ENCODE measurements around the gene DDX25. TPM values are rescaled to one million over a fixed set of nuclear protein-coding genes. Genes with fewer than 3 reads are reported as not detected.

The DDX25 gene
- total RNA-seq, 4 donors from 2014 or later: 0.38 TPM; not detected in 3

DNA sequence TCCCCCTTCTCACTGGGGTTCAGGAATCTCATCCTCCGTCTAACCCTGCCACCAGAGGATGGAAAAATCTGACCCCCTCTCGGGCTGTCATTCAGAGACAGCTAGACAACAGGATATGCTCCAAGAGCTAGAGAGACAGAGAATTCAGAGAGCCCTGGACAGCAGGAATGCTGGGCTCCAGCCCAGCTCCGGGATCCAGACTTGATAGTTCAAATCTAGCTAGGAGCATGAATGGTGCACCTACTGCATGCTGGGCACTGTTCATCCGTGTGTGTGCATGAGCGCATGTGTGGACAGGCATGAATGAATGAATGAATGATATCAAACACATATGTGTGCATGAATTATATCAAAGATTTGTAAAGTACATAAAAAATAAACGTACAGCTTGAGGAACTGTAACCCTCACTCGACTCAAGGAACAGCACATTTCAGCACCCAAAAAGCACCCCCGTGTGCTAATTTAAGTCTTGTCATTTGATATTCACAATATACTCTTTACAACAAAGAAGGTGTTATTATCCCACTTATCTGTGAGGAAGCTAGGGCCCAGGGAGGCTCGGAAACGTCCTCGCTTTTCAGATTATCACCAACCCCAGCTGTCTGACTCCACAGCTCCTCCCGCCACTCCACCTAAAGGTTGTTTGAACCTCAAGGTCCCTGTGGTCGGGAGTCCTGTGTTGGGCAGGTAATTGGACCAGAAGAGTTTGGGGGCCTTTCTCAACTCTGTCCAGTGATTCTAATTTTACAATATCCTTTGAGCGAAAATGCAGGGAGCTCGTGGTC is 40.9 kb downstream of the DDX25 start:
- Histone ChIP-seq H3K27ac (no peak overlapping the region), H3K9me3 (no peaks in the 10 kb centered on the region), H3K36me3 (no peaks in the 10 kb centered on the region), H3K4me3 (no peak overlapping the region), H3K27me3 (peaks cover 0 to 9% (median 0%) of the 10 kb centered on the region in 4 donors), H3K4me1 (peaks cover 0 to 6% (median 0%) of the 10 kb centered on the region in 3 donors)
- WGBS, 2 donors: 64 to 72% methylated on average over 12 to 14 of the region's 15 CpGs
- TF ChIP-seq, protein P1, sequence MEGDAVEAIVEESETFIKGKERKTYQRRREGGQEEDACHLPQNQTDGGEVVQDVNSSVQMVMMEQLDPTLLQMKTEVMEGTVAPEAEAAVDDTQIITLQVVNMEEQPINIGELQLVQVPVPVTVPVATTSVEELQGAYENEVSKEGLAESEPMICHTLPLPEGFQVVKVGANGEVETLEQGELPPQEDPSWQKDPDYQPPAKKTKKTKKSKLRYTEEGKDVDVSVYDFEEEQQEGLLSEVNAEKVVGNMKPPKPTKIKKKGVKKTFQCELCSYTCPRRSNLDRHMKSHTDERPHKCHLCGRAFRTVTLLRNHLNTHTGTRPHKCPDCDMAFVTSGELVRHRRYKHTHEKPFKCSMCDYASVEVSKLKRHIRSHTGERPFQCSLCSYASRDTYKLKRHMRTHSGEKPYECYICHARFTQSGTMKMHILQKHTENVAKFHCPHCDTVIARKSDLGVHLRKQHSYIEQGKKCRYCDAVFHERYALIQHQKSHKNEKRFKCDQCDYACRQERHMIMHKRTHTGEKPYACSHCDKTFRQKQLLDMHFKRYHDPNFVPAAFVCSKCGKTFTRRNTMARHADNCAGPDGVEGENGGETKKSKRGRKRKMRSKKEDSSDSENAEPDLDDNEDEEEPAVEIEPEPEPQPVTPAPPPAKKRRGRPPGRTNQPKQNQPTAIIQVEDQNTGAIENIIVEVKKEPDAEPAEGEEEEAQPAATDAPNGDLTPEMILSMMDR (IDR thresholded peaks at IDR 0.05): no peak
- TF ChIP-seq POLR2A (IDR thresholded peaks at IDR 0.05): no peak
- intact Hi-C loops (cut with DNase I): loop anchor here (10.0 kb wide), 1 partner anchor 110 kb away; no protein-coding TSS in a partner anchor
- DNase-seq: no peak

DNA sequence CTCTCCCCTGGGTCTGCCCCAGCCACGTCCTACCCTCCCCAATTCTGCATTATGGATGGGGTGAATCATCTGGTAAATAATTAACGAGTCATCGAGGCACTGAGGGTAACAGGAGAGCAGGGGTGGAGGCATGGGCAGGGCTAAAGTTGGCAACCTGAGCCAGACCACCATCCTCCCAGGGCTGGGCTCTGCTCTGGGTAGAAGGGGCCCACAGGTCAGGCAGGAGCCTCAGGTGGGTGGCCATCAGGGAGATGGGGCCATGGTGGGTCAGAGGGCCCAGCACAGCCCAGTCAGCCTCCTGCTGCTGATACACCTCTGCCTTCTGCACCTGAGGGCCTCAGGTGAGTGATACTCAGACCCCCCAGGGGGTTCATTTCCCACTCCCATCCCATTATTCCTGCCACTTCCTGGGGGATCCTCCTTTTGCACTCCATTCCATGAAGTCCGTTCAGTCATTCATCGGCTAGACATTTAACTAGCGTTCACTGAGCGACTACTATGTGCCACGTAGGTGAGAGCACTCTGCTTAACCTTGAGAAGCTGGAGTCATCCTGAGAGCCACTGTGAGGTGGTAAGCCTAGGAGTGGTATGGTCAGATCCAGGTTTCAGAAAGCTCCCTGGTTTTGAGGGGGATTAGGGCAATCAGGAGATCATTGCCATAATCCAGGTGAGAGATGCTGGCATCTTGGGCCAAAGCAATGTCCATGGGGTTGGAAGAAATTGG is 41.7 kb downstream of the DDX25 start, which contains the start of gene VSIG10L2:
VSIG10L2 (plus strand) TSS at position 248 of the 724 bp plus-strand sequence; CDS start at position 260, 12 bp downstream.
- TF ChIP-seq, protein P1 (IDR thresholded peaks at IDR 0.05): no peak
- no peak for TF ChIP-seq POLR2A (IDR thresholded peaks at IDR 0.05)
- WGBS, 2 donors: 73 to 92% methylated on average over 6 of the region's 8 CpGs
- intact Hi-C loops (cut with DNase I): loop anchor here (10.0 kb wide), 1 partner anchor 109 kb away; no protein-coding TSS in a partner anchor
- no peak within 1 kb of the TSS for H3K27ac ChIP-seq
- no peak within 1 kb of the TSS for H3K4me3 ChIP-seq
- H3K36me3 ChIP-seq: no peaks in the 10 kb centered on the region
- no peaks in the 10 kb centered on the region for H3K9me3 ChIP-seq
- DNase-seq: no peak
- H3K27me3 ChIP-seq: peaks cover 0 to 9% (median 0%) of the 10 kb centered on the region in 4 donors
- peaks cover 2 to 12% (median 4%) of the 10 kb centered on the region in 3 donors for H3K4me1 ChIP-seq

DNA sequence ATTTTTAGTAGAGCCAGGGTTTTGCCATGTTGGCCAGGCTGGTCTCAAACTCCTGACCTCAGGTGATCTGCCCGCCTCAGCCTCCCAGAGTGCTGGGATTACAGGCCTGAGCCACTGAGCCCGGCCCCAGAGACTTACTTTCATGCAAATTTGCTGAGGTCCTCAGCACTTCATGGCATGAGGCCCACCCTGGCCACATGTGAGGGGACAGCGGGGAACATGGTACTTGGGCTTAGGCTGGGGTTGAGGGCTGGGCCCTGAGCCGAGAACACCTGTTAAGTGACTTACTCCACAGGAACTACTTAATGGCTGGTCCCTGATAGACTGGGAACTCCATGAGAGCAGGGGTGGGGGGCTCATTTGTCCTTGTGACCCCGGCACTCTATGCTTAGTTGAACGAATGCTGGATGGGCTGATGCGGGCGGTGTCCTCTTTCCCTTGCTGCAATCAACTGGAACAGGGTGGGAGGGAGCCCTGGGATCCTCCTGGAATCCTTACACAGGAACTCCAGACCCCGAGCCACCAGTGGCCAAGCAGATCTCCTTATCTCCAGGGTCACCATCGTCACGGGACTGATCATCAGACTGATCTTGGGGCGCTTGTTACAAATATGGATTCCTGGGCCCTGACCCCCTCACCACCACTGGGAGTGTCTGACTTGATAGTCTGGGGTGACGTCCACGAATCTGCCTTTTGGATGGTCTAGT is 42.6 kb downstream of the DDX25 start:
- Histone ChIP-seq H3K36me3 (no peaks in the 10 kb centered on the region), H3K27me3 (peaks cover 0 to 9% (median 0%) of the 10 kb centered on the region in 4 donors), H3K4me3 (no peak overlapping the region), H3K9me3 (no peaks in the 10 kb centered on the region), H3K27ac (no peak overlapping the region), H3K4me1 (peaks cover 10 to 21% (median 12%) of the 10 kb centered on the region in 3 donors)
- DNase-seq: no peak
- no peak for TF ChIP-seq POLR2A (IDR thresholded peaks at IDR 0.05)
- TF ChIP-seq, protein P1 (IDR thresholded peaks at IDR 0.05): no peak
- intact Hi-C loops (cut with DNase I): loop anchor here (10.0 kb wide), 1 partner anchor 108 kb away; no protein-coding TSS in a partner anchor
- 82 to 93% methylated on average over 6 to 11 of the region's 14 CpGs for whole genome bisulfite sequencing, 2 donors

DNA sequence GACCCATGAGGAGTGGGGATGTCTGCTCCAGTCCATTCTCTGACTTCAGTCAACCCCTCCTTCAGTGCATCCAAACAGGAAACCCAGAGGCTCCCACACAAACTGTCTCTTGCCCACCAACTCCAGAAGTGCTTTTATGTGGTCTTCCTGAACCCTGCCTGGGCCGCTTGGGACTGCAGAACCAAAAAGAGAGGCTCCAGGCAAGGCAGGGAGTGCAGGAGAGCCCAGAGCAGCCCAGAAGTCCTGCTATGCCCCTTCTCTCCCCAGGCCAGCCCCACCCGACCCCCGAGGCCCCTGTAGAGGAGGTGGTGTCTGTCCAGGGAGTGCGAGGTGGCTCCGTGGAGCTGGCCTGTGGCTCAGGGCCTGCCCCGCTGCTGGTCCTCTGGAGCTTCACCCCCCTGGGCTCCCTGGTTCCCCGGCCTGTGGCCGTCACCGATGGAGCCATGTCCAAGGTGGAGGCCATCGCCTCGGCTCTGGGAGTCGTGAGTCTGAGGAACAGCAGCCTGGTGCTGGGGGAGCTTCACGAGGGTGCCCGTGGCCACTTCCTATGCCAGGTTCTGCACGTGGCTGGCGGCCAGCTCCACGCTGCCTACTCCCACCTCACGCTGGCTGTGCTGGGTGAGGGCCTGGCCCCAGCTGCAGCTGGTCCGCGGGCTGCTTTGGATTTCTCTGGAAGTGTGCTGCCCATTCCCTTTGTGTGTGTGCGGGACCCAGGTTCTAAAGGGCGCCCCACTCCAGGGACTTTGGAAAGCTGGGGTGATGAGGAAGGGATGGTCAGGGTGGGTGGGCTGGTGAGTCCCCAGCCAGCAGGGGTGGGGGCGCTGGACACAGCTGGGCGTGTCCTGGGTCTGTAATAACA is 43.3 kb downstream of the DDX25 start:
- no CpG with 5 or more reads among the region's 24 CpGs for WGBS, 2 donors

More for the DNA sequence above, 43.3 kb downstream of the DDX25 start:
- Histone ChIP-seq H3K36me3 (no peaks in the 10 kb centered on the region), H3K4me3 (no peak overlapping the region), H3K9me3 (no peaks in the 10 kb centered on the region), H3K4me1 (peaks cover 13 to 23% (median 16%) of the 10 kb centered on the region in 3 donors), H3K27ac (no peak overlapping the region), H3K27me3 (peaks cover 0 to 9% (median 0%) of the 10 kb centered on the region in 4 donors)
- intact Hi-C loops (cut with DNase I): loop anchor here (10.0 kb wide), 1 partner anchor 107 kb away; no protein-coding TSS in a partner anchor
- TF ChIP-seq, protein P1 (IDR thresholded peaks at IDR 0.05): no peak
- no peak for TF ChIP-seq POLR2A (IDR thresholded peaks at IDR 0.05)
- no peak for DNase-seq
